Measurements from ENCODE around the gene WDFY4. TPM values are rescaled to one million over a fixed set of nuclear protein-coding genes. Genes with fewer than 3 reads are reported as not detected.

WDFY4 gene
- total RNA-seq, 1 experiment from 2014 or later = not detected

GRCh38 chr10:48725708-48726107, 41.0 kb downstream of the WDFY4 start:
- Histone ChIP-seq H3K4me1 (ENCODE audit: insufficient read depth, low read length) (no peaks in the 10 kb centered on the region), H3K9me3 (ENCODE audit: control insufficient read depth, low read depth, low read length) (no peaks in the 10 kb centered on the region), H3K79me1 (ENCODE audit: insufficient read depth, low read depth, low read length, poor library complexity, severe bottlenecking) (no peaks in the 10 kb centered on the region), H3T11ph (ENCODE audit: low read length) (no peak overlapping the region), H3K27me3 (ENCODE audit: insufficient read depth, low read length) (no peaks in the 10 kb centered on the region), H4K20me1 (ENCODE audit: control insufficient read depth, insufficient read depth, insufficient read length) (no peaks in the 10 kb centered on the region), H3K14ac (ENCODE audit: insufficient read depth, low read length) (no peak overlapping the region), H4K8ac (replicated peaks; ENCODE audit: insufficient read length, low read depth, low read length) (no peak overlapping the region), H4K91ac (ENCODE audit: insufficient read length, low read depth, low read length) (no peak overlapping the region), H2BK15ac (ENCODE audit: low read depth, low read length) (no peak overlapping the region), H3K23me2 (ENCODE audit: insufficient read length, low read depth, low read length, poor library complexity, severe bottlenecking) (no peaks in the 10 kb centered on the region), H4K5ac (ENCODE audit: insufficient read length, low read depth, low read length) (no peak overlapping the region), H3K79me2 (ENCODE audit: insufficient read depth, low read length) (no peaks in the 10 kb centered on the region), H2AK5ac (ENCODE audit: insufficient read length, low read length) (no peak overlapping the region), H2BK12ac (ENCODE audit: insufficient read length, low read depth, low read length) (no peak overlapping the region), H3K18ac (ENCODE audit: insufficient read length, low read depth, low read length) (no peak overlapping the region), H3K9ac (ENCODE audit: extremely low read depth, insufficient read length, low read length) (no peak overlapping the region), H3K23ac (ENCODE audit: insufficient read length, low read depth, low read length) (no peak overlapping the region), H2BK120ac (ENCODE audit: low read depth, low read length, poor library complexity, severe bottlenecking) (no peak overlapping the region), H3K4ac (ENCODE audit: low read depth, low read length) (no peak overlapping the region), H2BK5ac (ENCODE audit: insufficient read length, low read length) (no peak overlapping the region), H2BK20ac (ENCODE audit: low read depth, low read length, poor library complexity, severe bottlenecking) (no peak overlapping the region), H2AFZ (ENCODE audit: low read length) (no peak overlapping the region), H3K56ac (ENCODE audit: insufficient read length, low read depth, low read length) (no peak overlapping the region), H3K27ac (ENCODE audit: insufficient read length, low read depth, low read length) (no peak overlapping the region), H3K4me2 (ENCODE audit: insufficient read depth, insufficient read length, low read length) (no peak overlapping the region)
- Mint-ChIP-seq H3K36me3 (ENCODE audit: insufficient read depth in 1 of 3, low read depth in 3 of 3) (no peaks in the 10 kb centered on the region; a peak in 1 of 7 replicates), H3K9me3 (no peaks in the 10 kb centered on the region; a peak in 1 of 5 replicates), H3K27ac (no peak overlapping the region), H3K4me1 (no peaks in the 10 kb centered on the region; a peak in 1 of 4 replicates), H3K27me3 (ENCODE audit: low read depth) (peaks cover 19% of the 10 kb centered on the region), H3K4me3 (no peak overlapping the region)
- WGBS (ENCODE audit: extremely low coverage, insufficient read length, low lambda C conversion rate) = no CpG with 5 or more reads among the region's 4 CpGs
- no peak for TF ChIP-seq CTCF (conservative IDR thresholded peaks at IDR 0.05)
- DNase-seq = no peak

All from H9 (cell line).